ENCODE measurements around the gene ASTN2. TPM values are rescaled to one million over a fixed set of nuclear protein-coding genes. Genes with fewer than 3 reads are reported as not detected.

Gene ASTN2
- 6.0 TPM for polyA plus RNA-seq (2012; ENCODE audit: insufficient read length, low read depth)

DNA sequence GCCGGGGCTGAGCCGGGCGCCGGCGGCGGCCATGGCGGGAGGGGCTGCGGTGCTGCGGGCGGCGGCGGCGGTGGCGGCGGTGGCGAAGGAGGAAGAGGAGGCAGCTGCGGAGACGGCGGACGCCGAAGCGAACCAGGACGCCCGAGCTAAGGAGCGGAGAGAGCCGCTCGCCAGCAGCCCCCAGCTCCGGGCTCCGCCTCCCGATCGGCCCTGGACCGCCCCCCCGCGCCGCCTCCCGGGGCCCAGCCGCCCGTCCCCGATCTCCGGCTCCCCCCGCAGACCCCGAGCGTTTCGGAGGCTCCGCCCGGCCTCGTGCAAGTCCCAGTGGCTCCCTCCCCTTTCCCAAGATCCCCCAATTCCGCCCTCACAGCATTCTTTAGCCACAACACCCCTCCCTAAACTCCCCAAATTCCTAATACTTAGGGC lies at the start of gene ASTN2:
TSS of gene ASTN2 (minus strand) at position 152 of the 426 bp plus-strand sequence. CDS start at position 33, 119 bp downstream.
- TF ChIP-seq TAF1 (IDR thresholded peaks at IDR 0.05; ENCODE audit: borderline replicate concordance, insufficient read depth, low read length) (no peak), FOXP2 (optimal IDR thresholded peaks at IDR 0.05; ENCODE audit: borderline replicate concordance, extremely low read depth, extremely low read length, insufficient read depth) (no peak), SIN3A (IDR thresholded peaks at IDR 0.05; ENCODE audit: borderline replicate concordance, insufficient read depth, low read length) (no peak), POLR2AphosphoS5 (IDR thresholded peaks at IDR 0.05; ENCODE audit: low read depth, low read length) (no peak), REST (IDR thresholded peaks at IDR 0.05; ENCODE audit: insufficient read depth in 1 of 2, low read depth in 2 of 2, low read length in 2 of 2) (no peak)

GRCh38 chr9:117462861-117463260 lies 48.0 kb upstream of the ASTN2 start:
- TF ChIP-seq TAF1 (IDR thresholded peaks at IDR 0.05; ENCODE audit: borderline replicate concordance, insufficient read depth, low read length) (no peak), FOXP2 (optimal IDR thresholded peaks at IDR 0.05; ENCODE audit: borderline replicate concordance, extremely low read depth, extremely low read length, insufficient read depth) (no peak), REST (IDR thresholded peaks at IDR 0.05; ENCODE audit: insufficient read depth in 1 of 2, low read depth in 2 of 2, low read length in 2 of 2) (no peak), SIN3A (IDR thresholded peaks at IDR 0.05; ENCODE audit: borderline replicate concordance, insufficient read depth, low read length) (no peak), POLR2AphosphoS5 (IDR thresholded peaks at IDR 0.05; ENCODE audit: low read depth, low read length) (no peak)

DNA sequence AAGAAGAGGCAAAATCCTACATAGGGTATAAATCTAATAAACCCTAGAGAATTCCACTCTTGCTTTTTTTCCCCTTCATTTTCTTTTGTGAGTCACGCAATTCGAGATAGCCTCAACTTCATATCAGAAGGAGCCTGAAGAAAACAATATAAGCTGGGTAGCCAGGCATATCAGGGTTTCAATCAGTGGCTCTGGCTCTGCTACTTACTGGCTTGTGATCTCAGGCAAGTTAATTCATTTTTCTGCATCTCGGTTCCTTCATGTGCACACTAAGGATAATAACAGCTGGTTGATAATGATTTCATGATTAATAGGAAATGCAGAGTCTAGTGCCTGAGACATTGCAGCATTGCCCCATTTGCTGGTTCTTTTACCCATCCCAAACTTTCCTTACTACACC lies 46.5 kb upstream of the ASTN2 start:
- no peak for TF ChIP-seq SIN3A (IDR thresholded peaks at IDR 0.05; ENCODE audit: borderline replicate concordance, insufficient read depth, low read length)

GRCh38 chr9:117460743-117461142 lies 45.9 kb upstream of the ASTN2 start:
- TF ChIP-seq POLR2AphosphoS5 (IDR thresholded peaks at IDR 0.05; ENCODE audit: low read depth, low read length) (no peak), FOXP2 (optimal IDR thresholded peaks at IDR 0.05; ENCODE audit: borderline replicate concordance, extremely low read depth, extremely low read length, insufficient read depth) (no peak), SIN3A (IDR thresholded peaks at IDR 0.05; ENCODE audit: borderline replicate concordance, insufficient read depth, low read length) (no peak), TAF1 (IDR thresholded peaks at IDR 0.05; ENCODE audit: borderline replicate concordance, insufficient read depth, low read length) (no peak), REST (IDR thresholded peaks at IDR 0.05; ENCODE audit: insufficient read depth in 1 of 2, low read depth in 2 of 2, low read length in 2 of 2) (no peak)

GRCh38 chr9:117459913-117460312 lies 45.1 kb upstream of the ASTN2 start:
- TF ChIP-seq REST (IDR thresholded peaks at IDR 0.05; ENCODE audit: insufficient read depth in 1 of 2, low read depth in 2 of 2, low read length in 2 of 2) (no peak), TAF1 (IDR thresholded peaks at IDR 0.05; ENCODE audit: borderline replicate concordance, insufficient read depth, low read length) (no peak), SIN3A (IDR thresholded peaks at IDR 0.05; ENCODE audit: borderline replicate concordance, insufficient read depth, low read length) (no peak), POLR2AphosphoS5 (IDR thresholded peaks at IDR 0.05; ENCODE audit: low read depth, low read length) (no peak), FOXP2 (optimal IDR thresholded peaks at IDR 0.05; ENCODE audit: borderline replicate concordance, extremely low read depth, extremely low read length, insufficient read depth) (no peak)

All from PFSK-1 (cell line).